Natural killer cell (primary cell): ENCODE data around the gene DPP9. TPM values are rescaled to one million over a fixed set of nuclear protein-coding genes. Genes with fewer than 3 reads are reported as not detected.

Experiments used
- ATAC-seq, 3 donors: fragments of 150-1000 bp in 2 of 3; fragments of 200-7000 bp in 1 of 3; cut with Tn5 transposase; 1 replicate in 1 of 3; 2 replicates in 2 of 3; pipeline ENCODE4 v1.10.0; 2021; ENCODE audit warnings: mild to moderate bottlenecking in 2 of 3, moderate library complexity in 2 of 3
- DNase-seq, 2 donors: peaks; one replicate each; pipeline versions ENCODE4 v3.0.0 to v3.0.0-alpha.2; 2013 to 2021; ENCODE audit warnings: mixed read lengths in 1 of 2
- H3K27ac ChIP-seq: one replicate; pipeline ENCODE4 v1.5.1; 2013; ENCODE audit warnings: mild to moderate bottlenecking, low read length
- H3K27me3 ChIP-seq: one replicate; pipeline ENCODE4 v1.6.1; 2013; ENCODE audit warnings: low read length; ENCODE audit not compliant: control insufficient read depth, insufficient read depth
- H3K36me3 ChIP-seq: one replicate; pipeline ENCODE4 v1.6.1; 2013; ENCODE audit warnings: low read length; ENCODE audit not compliant: control insufficient read depth, insufficient read depth
- H3K4me1 ChIP-seq: one replicate; pipeline ENCODE4 v1.6.1; 2013; ENCODE audit warnings: low read length; ENCODE audit not compliant: control insufficient read depth, insufficient read depth
- H3K4me3 ChIP-seq: one replicate; pipeline ENCODE4 v1.5.1; 2013; ENCODE audit warnings: low read length
- H3K9me3 ChIP-seq: one replicate; pipeline ENCODE4 v1.6.1; 2013; ENCODE audit warnings: low read length; ENCODE audit not compliant: control insufficient read depth, insufficient read depth
- H3K27ac Mint-ChIP-seq, 2 donors: one replicate each; pipeline ENCODE4 v1.8.0; 2022; ENCODE audit warnings: mild to moderate bottlenecking in 2 of 2, mixed read lengths in 2 of 2, moderate library complexity in 1 of 2
- H3K27me3 Mint-ChIP-seq, 2 donors: one replicate each; pipeline ENCODE4 v1.8.0; 2022; ENCODE audit warnings: low read depth in 2 of 2, mixed read lengths in 2 of 2
- H3K36me3 Mint-ChIP-seq: one replicate; pipeline ENCODE4 v1.8.0; 2022; ENCODE audit warnings: mixed read lengths
- H3K4me1 Mint-ChIP-seq, 2 donors: one replicate each; pipeline ENCODE4 v1.8.0; 2022; ENCODE audit warnings: mixed read lengths in 2 of 2
- H3K4me3 Mint-ChIP-seq: one replicate; pipeline ENCODE4 v1.8.0; 2022; ENCODE audit warnings: mild to moderate bottlenecking, moderate library complexity, mixed read lengths
- H3K9me3 Mint-ChIP-seq, 2 donors: one replicate each; pipeline ENCODE4 v1.8.0; 2022; ENCODE audit warnings: mixed read lengths in 2 of 2
- CTCF ChIP-seq: fragments of 200-600 bp; IDR thresholded peaks from one replicate; pipeline ENCODE4 v1.8.0; 2022; ENCODE audit warnings: antibody characterized with exemption
- WGBS: methylation state at CpG from one replicate; pipeline ENCODE4 v1.1.7; 2013; ENCODE audit warnings: missing lambda C conversion rate; ENCODE audit not compliant: insufficient coverage; 5-methylcytosine and 5-hydroxymethylcytosine counted together
- intact Hi-C: fragments of 100-400 bp; cut with micrococcal nuclease; formaldehyde crosslinking; loops from one replicate; pipeline ENCODE4 v1.14.2; 2022
- total RNA-seq, 4 donors: library from RNA; stranded (reverse); fragments of 120-200 nt in 1 of 4; gene quantifications; one replicate each; pipeline versions ENCODE4 v1.2.3 to v1.2.4, GENCODE V29; 2013 to 2022

DPP9 gene
- total RNA-seq, 3 donors from 2014 or later (not counting 1 experiment from before 2014, with no cell fraction given), result 133 to 183 (median 165) TPM

DNA sequence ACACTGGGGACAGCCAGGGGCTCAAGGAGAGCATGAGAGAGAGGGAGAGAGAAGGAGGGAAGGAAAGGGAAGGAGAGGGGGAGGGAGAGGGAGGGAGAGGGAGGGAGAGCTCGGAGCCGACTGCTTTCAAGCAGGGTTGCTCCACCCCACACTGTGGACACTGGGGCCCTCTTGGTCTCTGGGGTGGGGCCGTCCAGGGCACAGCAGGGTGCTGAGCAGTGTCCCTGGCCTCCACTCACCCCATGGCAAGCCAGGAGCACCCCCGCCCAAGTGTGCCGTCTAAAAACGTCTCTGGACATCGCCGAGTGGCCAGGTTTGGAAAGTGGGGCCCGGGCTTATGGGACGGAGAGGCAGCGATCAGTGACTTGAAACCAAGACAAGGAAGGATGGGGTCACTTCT is 20.9 kb downstream of the DPP9 start:
- H3K4me3 ChIP-seq, result no peak overlapping the region
- no peak overlapping the region for H3K27ac Mint-ChIP-seq

DNA sequence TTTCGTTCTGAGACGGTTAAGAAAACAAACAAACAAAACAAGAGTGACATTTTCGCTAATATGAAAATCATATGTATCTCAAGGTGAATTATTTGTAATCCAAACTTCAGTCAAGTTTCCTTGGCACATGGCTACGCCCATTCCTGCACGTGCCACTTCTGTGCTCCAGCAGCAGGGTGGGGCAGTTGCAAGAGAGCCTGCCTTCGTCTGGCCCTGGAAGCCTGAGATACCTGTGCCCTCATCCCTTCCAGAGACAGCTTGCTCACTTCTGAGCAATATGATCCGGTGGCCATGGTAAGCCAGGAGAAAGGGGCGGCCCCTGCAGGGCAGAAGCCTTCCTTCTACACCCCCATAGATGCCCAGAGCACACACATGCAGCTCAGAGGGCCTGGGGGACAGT is 22.1 kb downstream of the DPP9 start:
- Mint-ChIP-seq H3K9me3 (no peaks in the 10 kb centered on the region), H3K4me1 (no peaks in the 10 kb centered on the region), H3K36me3 (no peaks in the 10 kb centered on the region), H3K4me3 (no peak overlapping the region), H3K27me3 (no peaks in the 10 kb centered on the region), H3K27ac (no peak overlapping the region)
- H3K27ac ChIP-seq, result no peak overlapping the region
- DNase-seq (no peak), ATAC-seq (no peak)
- H3K9me3 ChIP-seq, result no peaks in the 10 kb centered on the region
- WGBS, result 99% methylated on average over 8 of the region's 8 CpGs
- H3K4me3 ChIP-seq, result no peak overlapping the region
- intact Hi-C loops, result no loop called here
- H3K4me1 ChIP-seq, result no peaks in the 10 kb centered on the region
- no peaks in the 10 kb centered on the region for H3K27me3 ChIP-seq
- H3K36me3 ChIP-seq, result peaks cover 73% of the 10 kb centered on the region
- no peak for TF ChIP-seq CTCF

More for the DNA sequence above, 20.9 kb downstream of the DPP9 start:
- H3K27ac ChIP-seq, result no peak overlapping the region
- H3K4me1 Mint-ChIP-seq, result no peaks in the 10 kb centered on the region
- peaks cover 64% of the 10 kb centered on the region for H3K36me3 ChIP-seq
- ATAC-seq (no peak), DNase-seq (no peak)
- WGBS, result 97% methylated on average over 11 of the region's 11 CpGs
- no peak overlapping the region for H3K4me3 Mint-ChIP-seq
- H3K36me3 Mint-ChIP-seq, result no peaks in the 10 kb centered on the region
- no peaks in the 10 kb centered on the region for H3K9me3 ChIP-seq
- intact Hi-C loops, result no loop called here
- no peak for TF ChIP-seq CTCF
- peaks cover under 1% of the 10 kb centered on the region for H3K4me1 ChIP-seq
- H3K9me3 Mint-ChIP-seq, result no peaks in the 10 kb centered on the region
- H3K27me3 ChIP-seq, result no peaks in the 10 kb centered on the region
- H3K27me3 Mint-ChIP-seq, result no peaks in the 10 kb centered on the region

DNA sequence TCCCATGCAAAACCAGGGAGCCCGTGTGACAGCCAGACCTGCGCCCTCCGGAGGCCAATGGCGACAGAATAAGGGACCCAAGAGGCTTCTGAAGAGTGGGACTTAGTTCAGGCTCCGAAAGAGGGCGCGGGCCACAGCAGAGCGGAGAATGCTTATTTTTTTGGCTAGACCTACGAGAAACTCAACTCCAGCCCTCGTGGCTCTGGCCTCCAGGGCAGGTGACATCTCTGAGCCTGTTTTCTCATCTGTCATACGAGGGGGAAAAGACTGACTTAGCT is 23.0 kb downstream of the DPP9 start:
- no peaks in the 10 kb centered on the region for H3K27me3 ChIP-seq
- no peaks in the 10 kb centered on the region for H3K4me1 ChIP-seq
- Mint-ChIP-seq H3K9me3 (no peaks in the 10 kb centered on the region), H3K27me3 (no peaks in the 10 kb centered on the region), H3K4me1 (no peaks in the 10 kb centered on the region), H3K27ac (no peak overlapping the region), H3K4me3 (no peak overlapping the region), H3K36me3 (no peaks in the 10 kb centered on the region)
- DNase-seq (no peak), ATAC-seq (no peak)
- no peak overlapping the region for H3K27ac ChIP-seq
- H3K9me3 ChIP-seq, result no peaks in the 10 kb centered on the region
- no peak for TF ChIP-seq CTCF
- H3K4me3 ChIP-seq, result no peak overlapping the region
- H3K36me3 ChIP-seq, result peaks cover 78% of the 10 kb centered on the region
- WGBS, result 94% methylated on average over 11 of the region's 11 CpGs
- intact Hi-C loops, result no loop called here

GRCh38 chr19:4699826-4700692 is 23.6 kb downstream of the DPP9 start:
- H3K27ac ChIP-seq, result no peak overlapping the region
- no peak overlapping the region for H3K27ac Mint-ChIP-seq
- H3K36me3 Mint-ChIP-seq, result no peaks in the 10 kb centered on the region
- no peaks in the 10 kb centered on the region for H3K27me3 ChIP-seq
- H3K4me1 ChIP-seq, result no peaks in the 10 kb centered on the region
- ATAC-seq (no peak), DNase-seq (no peak)
- H3K4me1 Mint-ChIP-seq, result no peaks in the 10 kb centered on the region
- H3K9me3 Mint-ChIP-seq, result no peaks in the 10 kb centered on the region
- no peaks in the 10 kb centered on the region for H3K27me3 Mint-ChIP-seq
- H3K4me3 ChIP-seq, result no peak overlapping the region
- H3K9me3 ChIP-seq, result no peaks in the 10 kb centered on the region
- TF ChIP-seq CTCF, result no peak
- no peak overlapping the region for H3K4me3 Mint-ChIP-seq
- WGBS, result 97% methylated on average over 33 of the region's 33 CpGs
- peaks cover 78% of the 10 kb centered on the region for H3K36me3 ChIP-seq
- intact Hi-C loops, result no loop called here
